Inferior parietal cortex (tissue), 1 donor: ENCODE results near the gene ITPRID2.
A peak's percentile ranks its signal among the peaks of the same experiment; 100 is the strongest.
"Not testable (repeated sequence)": the region's sequence is repeated elsewhere in the genome, so short reads cannot be mapped to it uniquely, and the experiment has no call there.

Experiments
- DNase-seq: peaks from one replicate; pipeline ENCODE4 v3.0.0-alpha.2; 2016; ENCODE audit errors: extremely low spot score

Gene ITPRID2

GRCh38 chr2:181916726-181917718 lies 25.5 kb downstream of the ITPRID2 start:
- no peak for DNase-seq

GRCh38 chr2:181918188-181918587 lies 26.7 kb downstream of the ITPRID2 start:
- no peak for DNase-seq

DNA sequence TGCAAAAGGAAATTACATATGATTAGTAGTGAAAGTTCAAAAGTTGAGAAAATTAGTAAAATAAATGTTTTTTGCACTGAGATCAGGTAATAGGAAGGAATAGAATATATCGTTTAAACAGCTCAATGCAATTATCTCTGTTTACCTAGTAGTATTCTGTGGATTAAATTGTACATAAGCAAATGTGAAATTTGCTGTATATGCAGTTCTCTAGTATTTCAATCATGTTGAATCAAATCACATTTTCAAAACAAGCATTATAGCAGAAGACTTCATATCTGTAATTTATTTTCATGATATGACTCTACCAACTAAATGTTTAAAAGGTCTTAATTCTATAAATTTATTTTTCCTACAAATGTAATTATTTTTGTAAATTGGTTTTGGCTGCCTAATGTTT lies 31.6 kb downstream of the ITPRID2 start:
- no peak for DNase-seq

DNA sequence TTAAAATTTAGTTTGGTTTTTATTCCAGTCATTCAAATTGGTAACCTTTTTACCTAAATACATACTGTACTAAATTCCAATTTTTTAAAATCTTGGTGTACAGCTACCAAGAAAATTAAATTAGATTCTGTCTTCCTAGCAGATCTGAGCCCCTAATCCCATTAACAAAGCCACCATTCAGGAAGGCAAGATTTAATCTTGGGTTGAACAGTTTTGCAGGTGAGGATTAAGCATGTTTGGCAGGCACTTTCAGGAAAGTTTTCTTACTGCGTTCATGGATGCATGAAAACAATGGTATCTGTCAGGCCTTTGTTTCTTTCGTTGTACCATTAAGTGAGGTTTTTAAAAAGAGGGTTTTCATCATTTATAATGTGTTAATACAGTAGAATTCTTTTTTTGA lies 32.8 kb downstream of the ITPRID2 start:
- no peak for DNase-seq

DNA sequence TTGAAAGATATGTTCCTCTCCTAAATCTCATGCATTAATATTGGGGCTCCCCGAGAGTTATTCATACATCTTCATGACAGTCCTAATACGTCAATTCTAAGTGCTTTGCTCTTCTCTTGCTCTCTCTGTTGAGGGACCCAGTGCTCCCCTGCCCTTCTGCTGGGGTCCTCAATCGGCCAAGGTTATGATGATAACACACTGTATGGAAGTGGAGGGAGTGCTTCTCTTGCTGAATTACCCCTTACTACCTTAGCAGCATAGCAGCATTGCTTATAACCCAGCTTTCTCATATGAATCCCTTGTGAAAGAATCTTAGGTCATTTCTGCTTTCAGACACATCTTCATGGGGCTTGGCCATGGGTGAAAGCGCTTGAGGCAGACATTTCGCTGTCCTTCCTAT lies 43.2 kb downstream of the ITPRID2 start:
- no peak for DNase-seq

- no peak for DNase-seq
Observed at GRCh38 chr2:181937473-181937872, 45.9 kb downstream of the ITPRID2 start.

- no peak for DNase-seq
Observed at GRCh38 chr2:181943411-181944124, 52.0 kb downstream of the ITPRID2 start.

GRCh38 chr2:181944164-181944913 lies 52.8 kb downstream of the ITPRID2 start:
- no peak for DNase-seq

DNA sequence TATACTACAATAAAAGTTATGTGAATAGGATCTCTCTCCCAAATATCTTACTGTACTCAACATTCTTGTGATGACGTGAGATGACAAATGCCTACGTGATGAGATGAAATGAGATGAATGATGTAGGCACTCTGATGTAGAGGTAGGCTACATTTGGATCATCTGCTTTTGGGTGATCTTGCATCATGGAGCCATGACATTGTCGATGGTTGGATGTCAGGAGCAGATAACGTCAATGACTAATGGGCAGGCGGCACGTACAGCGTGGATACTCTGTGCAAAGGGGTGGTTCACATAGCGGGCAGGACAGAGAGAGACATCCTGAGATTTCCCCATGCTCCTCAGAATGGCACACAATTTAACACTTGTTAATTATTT lies 53.4 kb downstream of the ITPRID2 start:
- DNase-seq = no peak

DNA sequence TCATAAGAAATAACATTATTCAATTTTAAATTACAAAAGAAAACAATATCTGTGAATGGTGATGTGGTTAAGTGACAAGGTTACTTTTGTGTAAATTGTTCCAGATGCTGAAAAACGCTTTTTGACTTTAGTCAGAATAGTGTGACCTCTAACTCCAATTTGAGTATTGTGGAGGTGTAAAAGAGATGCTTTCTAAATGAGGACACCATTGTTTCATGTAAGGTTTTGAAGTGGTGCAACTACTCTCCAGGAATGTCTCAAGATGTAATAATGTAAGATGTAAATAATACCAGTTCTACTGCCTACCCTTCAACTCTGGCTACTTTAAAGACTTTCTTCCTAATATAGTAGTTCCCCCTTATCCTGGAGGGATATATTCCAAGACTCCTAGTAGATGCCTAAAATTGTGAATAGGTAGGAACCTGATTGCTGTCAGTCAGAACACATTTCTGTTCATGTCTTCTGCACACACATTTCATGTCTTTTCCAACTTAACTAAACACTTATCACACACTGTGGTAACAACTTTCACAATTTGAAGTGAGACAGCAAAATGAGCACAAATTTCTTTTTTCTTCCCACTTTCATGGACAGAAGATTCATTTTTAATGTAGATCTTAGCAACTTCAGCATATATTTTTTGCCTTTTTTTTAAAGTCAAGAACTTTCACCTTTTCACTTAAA lies 55.1 kb downstream of the ITPRID2 start:
- no peak for DNase-seq

DNA sequence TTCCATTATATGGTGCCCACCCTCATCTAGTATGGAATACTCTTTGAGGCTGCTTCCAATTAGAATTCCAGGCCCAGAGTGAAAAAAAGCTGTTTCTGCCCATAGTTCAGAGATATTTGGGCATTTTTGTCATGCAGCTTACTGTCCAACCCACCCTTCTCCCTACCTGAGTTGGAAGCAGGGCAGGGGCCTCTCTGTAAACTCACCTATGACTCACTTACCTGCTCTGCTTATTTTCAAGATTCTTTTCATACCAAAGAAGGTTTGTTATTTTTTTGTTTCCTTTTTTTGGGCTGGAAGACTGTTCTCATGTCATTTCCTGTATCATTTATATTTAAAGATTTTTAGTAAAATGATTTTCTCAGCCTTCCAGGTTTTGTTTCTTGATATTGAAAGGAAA lies 55.7 kb downstream of the ITPRID2 start:
- DNase-seq = no peak

DNA sequence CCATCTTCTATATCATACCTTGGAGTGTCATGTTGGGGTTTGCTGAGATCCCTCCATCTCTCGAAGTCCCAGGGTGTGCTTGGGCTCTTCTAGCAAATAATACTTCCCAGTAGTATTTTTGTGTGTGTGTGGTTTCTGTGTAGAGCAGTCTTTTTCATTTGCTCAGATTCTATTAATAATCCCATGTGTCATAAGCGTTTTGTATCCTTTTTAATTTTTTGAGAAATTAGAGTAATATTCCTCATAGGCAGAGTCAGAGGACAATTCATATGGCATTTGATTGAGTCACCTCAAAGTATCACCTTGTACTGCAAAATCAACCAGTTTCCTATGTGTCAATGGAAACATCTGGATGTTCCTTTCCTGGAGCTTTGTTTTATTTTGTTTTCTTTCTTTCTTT lies 56.7 kb downstream of the ITPRID2 start:
- DNase-seq = no peak

GRCh38 chr2:181949047-181949446 lies 57.5 kb downstream of the ITPRID2 start:
- no peak for DNase-seq

DNA sequence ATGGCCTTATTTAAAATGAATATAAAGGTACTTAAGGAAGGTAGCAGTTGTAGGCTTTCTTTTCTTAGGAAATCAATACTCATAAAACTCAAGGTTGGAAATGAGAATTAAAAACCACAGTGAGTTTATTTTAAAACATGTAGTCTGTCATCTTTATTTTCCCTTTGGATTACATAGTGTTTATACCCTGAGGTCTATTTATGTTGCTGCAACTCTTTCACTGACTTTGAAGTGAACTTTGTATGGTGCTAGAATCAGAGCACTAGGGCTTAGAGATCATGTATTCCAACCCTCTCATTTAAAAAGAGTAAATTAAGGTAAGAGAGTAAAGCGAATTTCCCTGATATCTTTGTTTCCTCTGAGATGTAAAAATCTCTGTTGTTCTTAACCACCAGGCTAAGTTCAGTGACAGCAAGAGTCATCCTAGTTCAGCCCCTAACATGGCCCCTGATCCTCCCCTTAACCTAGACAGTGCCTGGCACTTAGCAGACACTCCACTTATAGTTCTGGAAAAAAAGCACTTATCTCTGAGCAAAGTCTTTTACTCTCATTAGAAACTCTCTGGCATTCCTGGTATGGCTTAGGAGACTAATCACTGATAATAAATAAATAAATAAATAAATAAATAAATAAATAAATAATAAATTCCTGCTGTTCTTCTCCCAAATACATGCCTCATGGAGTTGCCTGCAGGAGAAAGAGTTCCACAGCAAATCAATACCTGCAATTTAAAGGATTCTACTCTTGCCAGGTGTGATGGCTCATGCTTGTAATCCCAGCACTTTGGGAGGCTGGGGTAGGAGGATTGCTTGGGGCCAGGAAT lies 61.1 kb downstream of the ITPRID2 start:
- no peak for DNase-seq

DNA sequence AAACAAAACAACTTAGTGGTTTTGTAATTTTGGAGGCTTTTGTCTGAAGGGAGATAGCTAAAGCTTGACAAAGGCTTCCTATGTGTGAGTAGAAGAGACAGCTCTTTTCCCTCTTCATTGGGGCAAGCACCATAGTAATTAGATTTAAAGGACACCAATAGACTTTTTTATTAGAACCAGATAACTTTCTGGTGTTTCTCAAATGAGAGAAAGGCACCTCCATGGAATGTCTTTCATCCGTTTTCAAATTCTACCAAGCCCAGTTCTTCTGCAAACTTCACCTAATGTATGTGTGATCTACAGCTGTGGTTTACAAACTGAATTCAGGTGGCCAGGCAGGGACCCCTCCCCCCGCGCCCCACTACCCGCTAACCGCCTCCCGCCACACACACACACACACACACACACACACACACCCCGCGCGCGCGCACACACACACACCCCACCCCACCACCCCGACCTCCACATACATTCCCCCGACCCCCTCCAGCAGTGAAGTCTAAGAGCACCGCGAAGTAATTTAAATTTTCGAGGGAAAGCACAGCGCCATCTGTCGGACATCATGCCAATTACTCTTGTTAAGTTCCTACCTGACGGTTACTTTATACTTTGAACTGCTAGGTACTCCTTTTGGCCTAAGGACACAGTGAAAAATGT lies 62.5 kb downstream of the ITPRID2 start:
- DNase-seq = peak; percentile 73

DNA sequence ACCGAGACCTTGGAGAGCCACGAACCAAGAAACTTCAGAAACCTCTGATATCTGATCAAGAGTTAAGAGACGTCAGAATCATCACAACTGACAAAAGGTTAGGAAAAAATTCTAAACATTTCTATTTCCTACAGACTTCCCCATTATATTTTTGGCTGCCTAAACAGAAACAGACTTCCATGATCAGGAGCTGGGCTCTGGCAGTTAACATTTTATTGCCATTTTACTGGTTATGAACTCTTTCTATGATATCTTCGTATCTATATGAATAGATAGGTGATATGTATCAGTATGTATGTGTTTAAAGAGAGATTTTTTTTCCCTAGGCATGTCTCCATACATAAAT lies 63.0 kb downstream of the ITPRID2 start:
- no peak for DNase-seq

GRCh38 chr2:181955010-181955409 lies 63.5 kb downstream of the ITPRID2 start:
- DNase-seq = no peak

DNA sequence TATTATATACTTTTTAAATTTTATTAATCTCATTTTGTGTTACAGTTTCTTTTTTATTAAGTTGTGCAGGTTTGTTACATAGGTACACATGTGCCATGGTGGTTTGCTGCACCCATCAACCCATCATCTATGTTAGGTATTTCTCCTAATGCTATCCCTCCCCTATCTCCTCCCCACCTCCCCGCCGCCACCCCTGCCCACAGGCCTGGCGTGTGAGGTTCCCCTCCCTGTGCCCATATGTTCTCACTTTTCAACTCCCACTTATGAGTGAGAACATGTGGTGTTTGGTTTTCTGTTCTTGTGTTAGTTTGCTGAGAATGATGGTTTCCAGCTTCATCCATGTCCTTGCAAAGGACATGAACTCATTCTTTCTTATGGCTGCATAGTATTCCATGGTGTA lies 64.3 kb downstream of the ITPRID2 start:
- DNase-seq = not testable (repeated sequence)

DNA sequence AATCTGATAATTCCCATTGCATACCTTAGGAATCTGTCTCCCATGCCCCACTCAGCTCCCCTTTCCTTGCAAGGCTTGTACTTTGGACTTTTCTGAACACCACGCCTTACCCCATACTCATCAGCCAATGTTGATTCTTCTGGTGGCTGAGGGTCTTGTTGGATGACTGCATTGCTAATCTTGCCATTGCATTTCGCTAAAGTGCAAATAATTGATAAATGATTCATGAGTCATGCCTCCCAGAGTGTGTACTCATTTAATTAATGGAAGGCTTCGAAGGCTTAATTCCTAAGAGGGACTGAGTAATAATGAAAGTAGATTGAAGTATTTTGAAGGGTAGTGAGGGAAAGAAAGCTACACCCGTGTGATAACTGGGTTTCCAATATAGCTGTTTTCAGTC lies 66.1 kb downstream of the ITPRID2 start:
- no peak for DNase-seq

DNA sequence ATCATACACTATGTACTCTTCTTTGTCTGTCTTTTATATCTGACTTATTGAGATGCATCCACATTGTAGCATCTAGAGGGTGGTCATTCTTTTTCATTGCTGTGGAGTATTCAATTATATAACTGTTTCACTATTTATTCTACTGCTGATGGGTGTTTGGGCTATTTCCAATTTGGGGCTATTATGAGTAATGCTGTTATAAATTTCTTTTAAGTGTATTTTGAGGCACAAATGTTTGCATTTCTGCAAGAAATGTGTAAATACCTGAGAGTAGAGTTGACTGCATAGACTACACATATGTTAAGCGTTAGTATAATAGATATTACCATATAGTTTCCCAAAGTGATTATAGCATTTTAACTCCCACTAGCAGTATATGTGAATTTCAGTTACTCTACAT lies 67.2 kb downstream of the ITPRID2 start:
- no peak for DNase-seq
